Measurements from ENCODE around the gene CLCN5.

DNA sequence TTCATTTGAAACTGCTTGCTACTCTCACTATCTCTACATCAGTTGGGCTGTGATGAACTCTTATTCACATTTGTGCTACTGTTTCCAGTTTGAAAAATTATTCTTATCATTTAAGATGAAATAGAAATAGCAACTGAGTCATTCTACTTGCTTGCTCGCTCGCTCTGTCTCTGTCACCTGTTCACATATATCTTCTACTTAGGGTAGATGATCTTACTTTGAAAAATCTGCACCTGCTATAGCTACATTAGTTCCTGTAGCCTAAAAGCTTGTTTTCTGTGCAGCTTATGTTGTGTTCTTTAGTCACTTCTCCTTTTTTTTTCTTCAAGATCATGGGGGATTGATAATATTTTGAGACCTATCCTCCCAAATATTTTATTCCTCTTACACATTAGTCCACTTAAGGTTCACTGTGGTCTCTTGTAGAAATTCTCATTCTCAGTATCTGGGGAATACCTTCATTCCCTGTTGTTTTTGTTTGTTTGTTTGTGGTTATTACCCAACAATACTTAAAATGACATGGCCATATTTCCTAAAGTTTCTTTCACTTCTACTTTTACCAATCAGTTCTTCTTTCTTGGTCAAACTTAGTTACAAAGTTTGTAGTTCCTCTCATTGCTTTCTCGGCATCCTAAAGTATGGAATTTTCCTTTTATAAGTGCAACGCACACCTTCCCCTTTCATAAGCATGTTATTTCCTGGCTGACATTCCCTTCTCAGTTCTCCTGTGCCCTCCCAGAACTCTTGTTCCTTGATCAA, 36.5 kb downstream of the CLCN5 start:
- TF ChIP-seq YY1 (IDR thresholded peaks at IDR 0.05; ENCODE audit: low read depth) (no peak), EP300 (IDR thresholded peaks at IDR 0.05; ENCODE audit: borderline replicate concordance) (no peak)
